ENCODE results near the gene CNIH1. TPM values are rescaled to one million over a fixed set of nuclear protein-coding genes. Genes with fewer than 3 reads are reported as not detected.

CNIH1 gene
- total and polyA plus RNA-seq, 8 donors, result 119 to 145 (median 129) TPM

GRCh38 chr14:54435500-54435981 lies 5.6 kb downstream of the CNIH1 start:
- peaks cover 0 to 8% of the 10 kb centered on the region in 2 donors for H3K36me3 ChIP-seq
- no peak overlapping the region for H3K27ac ChIP-seq
- DNase-seq, result no peak

GRCh38 chr14:54428527-54428926 lies 12.6 kb downstream of the CNIH1 start:
- no peaks in the 10 kb centered on the region for H3K9me3 ChIP-seq
- no peak overlapping the region for H3K4me3 ChIP-seq
- H3K27me3 ChIP-seq, result no peaks in the 10 kb centered on the region
- H3K27ac ChIP-seq, result no peak overlapping the region
- ATAC-seq (no peak), DNase-seq (no peak)
- TF ChIP-seq, protein P1, sequence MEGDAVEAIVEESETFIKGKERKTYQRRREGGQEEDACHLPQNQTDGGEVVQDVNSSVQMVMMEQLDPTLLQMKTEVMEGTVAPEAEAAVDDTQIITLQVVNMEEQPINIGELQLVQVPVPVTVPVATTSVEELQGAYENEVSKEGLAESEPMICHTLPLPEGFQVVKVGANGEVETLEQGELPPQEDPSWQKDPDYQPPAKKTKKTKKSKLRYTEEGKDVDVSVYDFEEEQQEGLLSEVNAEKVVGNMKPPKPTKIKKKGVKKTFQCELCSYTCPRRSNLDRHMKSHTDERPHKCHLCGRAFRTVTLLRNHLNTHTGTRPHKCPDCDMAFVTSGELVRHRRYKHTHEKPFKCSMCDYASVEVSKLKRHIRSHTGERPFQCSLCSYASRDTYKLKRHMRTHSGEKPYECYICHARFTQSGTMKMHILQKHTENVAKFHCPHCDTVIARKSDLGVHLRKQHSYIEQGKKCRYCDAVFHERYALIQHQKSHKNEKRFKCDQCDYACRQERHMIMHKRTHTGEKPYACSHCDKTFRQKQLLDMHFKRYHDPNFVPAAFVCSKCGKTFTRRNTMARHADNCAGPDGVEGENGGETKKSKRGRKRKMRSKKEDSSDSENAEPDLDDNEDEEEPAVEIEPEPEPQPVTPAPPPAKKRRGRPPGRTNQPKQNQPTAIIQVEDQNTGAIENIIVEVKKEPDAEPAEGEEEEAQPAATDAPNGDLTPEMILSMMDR (IDR thresholded peaks at IDR 0.05), result no peak
- intact Hi-C loops (cut with DNase I), result no loop called here
- H3K36me3 ChIP-seq, result peaks cover 0 to 63% of the 10 kb centered on the region in 2 donors
- no peaks in the 10 kb centered on the region for H3K4me1 ChIP-seq

More at GRCh38 chr14:54435500-54435981, 5.6 kb downstream of the CNIH1 start:
- Histone ChIP-seq H3K27me3 (no peaks in the 10 kb centered on the region), H3K4me3 (no peak overlapping the region), H3K9me3 (no peaks in the 10 kb centered on the region), H3K4me1 (peaks cover 18 to 67% of the 10 kb centered on the region in 2 donors)
- ATAC-seq, result peak; percentile 42
- TF ChIP-seq, protein P1 (IDR thresholded peaks at IDR 0.05), result no peak
- intact Hi-C loops (cut with DNase I), result no loop called here

GRCh38 chr14:54427871-54428270 lies 13.3 kb downstream of the CNIH1 start:
- no peak for DNase-seq
- Histone ChIP-seq H3K27me3 (no peaks in the 10 kb centered on the region), H3K27ac (no peak overlapping the region), H3K36me3 (peaks cover 0 to 66% of the 10 kb centered on the region in 2 donors), H3K4me3 (no peak overlapping the region), H3K9me3 (no peaks in the 10 kb centered on the region), H3K4me1 (no peaks in the 10 kb centered on the region)
- TF ChIP-seq, protein P1 (IDR thresholded peaks at IDR 0.05), result no peak
- no peak for ATAC-seq
- intact Hi-C loops (cut with DNase I), result no loop called here

DNA sequence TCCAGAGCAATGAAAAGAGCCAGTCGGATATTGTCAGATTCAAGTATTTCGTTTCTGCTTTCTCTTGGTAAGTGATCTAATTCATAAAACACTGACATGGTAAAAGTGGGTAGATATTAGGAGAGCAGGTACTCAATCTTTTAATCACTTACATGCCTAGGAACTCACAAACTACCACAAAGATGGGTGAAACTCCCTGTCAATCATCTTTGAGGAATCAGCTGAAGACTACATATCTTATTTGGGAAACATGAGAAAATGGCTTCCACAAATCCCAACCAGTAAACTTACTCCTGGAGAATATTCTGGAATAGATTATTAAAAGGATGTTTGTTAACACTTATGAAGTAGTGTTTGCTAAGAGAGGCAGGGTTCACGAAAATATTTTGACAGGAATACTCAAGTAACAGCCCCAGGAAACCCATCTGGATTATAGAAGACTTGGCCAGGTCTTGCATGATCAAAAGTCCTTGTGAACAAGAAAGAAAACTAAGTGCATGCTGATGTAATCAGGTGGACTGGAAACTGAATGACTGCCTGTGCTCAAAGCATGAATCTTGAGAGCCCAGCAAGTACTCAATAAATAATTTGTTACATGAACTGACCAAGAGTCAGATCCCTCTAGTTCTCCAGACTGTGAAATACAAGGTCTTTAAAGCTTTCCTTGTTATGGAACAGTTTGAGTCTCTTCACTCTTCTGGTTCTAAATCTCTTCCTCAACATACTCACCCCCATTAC lies 15.5 kb downstream of the CNIH1 start:
- no peaks in the 10 kb centered on the region for H3K27me3 ChIP-seq
- no peaks in the 10 kb centered on the region for H3K9me3 ChIP-seq
- TF ChIP-seq, protein P1 (IDR thresholded peaks at IDR 0.05), result no peak
- peaks cover 0 to 62% of the 10 kb centered on the region in 2 donors for H3K36me3 ChIP-seq
- no peak overlapping the region for H3K4me3 ChIP-seq
- intact Hi-C loops (cut with DNase I), result no loop called here
- DNase-seq, result no peak
- H3K4me1 ChIP-seq, result no peaks in the 10 kb centered on the region
- H3K27ac ChIP-seq, result no peak overlapping the region
- peak; percentile 73 for ATAC-seq

- no peak for ATAC-seq
- no peak for DNase-seq
- TF ChIP-seq, protein P1 (IDR thresholded peaks at IDR 0.05), result no peak
- Histone ChIP-seq H3K27ac (no peak overlapping the region), H3K27me3 (no peaks in the 10 kb centered on the region), H3K4me1 (no peaks in the 10 kb centered on the region), H3K4me3 (no peak overlapping the region), H3K36me3 (peaks cover 0 to 57% of the 10 kb centered on the region in 2 donors), H3K9me3 (no peaks in the 10 kb centered on the region)
- intact Hi-C loops (cut with DNase I), result no loop called here
Measured at GRCh38 chr14:54425068-54425467, 16.1 kb downstream of the CNIH1 start.
